Measurements from ENCODE around the gene UBE2L6.

- TF ChIP-seq RAD21 (IDR thresholded peaks at IDR 0.05; ENCODE audit: low read length) (no peak), POLR2A (IDR thresholded peaks at IDR 0.05; ENCODE audit: low read depth, low read length) (no peak), CTCF (conservative IDR thresholded peaks at IDR 0.05; ENCODE audit: low read depth, low read length) (no peak), FOS (IDR thresholded peaks at IDR 0.05; ENCODE audit: low read depth, low read length) (no peak), ELK1 (IDR thresholded peaks at IDR 0.05; ENCODE audit: borderline replicate concordance, low read depth, low read length) (no peak), USF2 (IDR thresholded peaks at IDR 0.05; ENCODE audit: low read depth, low read length) (no peak), BHLHE40 (IDR thresholded peaks at IDR 0.05; ENCODE audit: low read depth, low read length) (no peak), RFX5 (IDR thresholded peaks at IDR 0.05; ENCODE audit: low read depth, low read length) (no peak), SMC3 (IDR thresholded peaks at IDR 0.05; ENCODE audit: low read depth, low read length) (no peak), CEBPB (IDR thresholded peaks at IDR 0.05; ENCODE audit: low read depth, low read length) (no peak), MAFK (IDR thresholded peaks at IDR 0.05; ENCODE audit: low read depth, low read length) (no peak), RCOR1 (IDR thresholded peaks at IDR 0.05; ENCODE audit: insufficient replicate concordance, low read length) (no peak), MAZ (IDR thresholded peaks at IDR 0.05; ENCODE audit: borderline replicate concordance, low read depth, low read length) (no peak), CHD1 (IDR thresholded peaks at IDR 0.05; ENCODE audit: low read depth, low read length) (no peak)
Measured at GRCh38 chr11:57547854-57548377, 19.6 kb downstream of the UBE2L6 start.

Measured in IMR-90 (cell line).